SK-N-MC (cell line): ENCODE results near the gene FOXR1.

ENCODE experiments used
- EZH2 ChIP-seq: fragments of 200-600 bp; sonication (generic); IDR thresholded peaks from one replicate; pipeline ENCODE4 v1.6.1; 2017; ENCODE audit warnings: antibody characterized with exemption
- POLR2AphosphoS5 ChIP-seq: IDR thresholded peaks from 2 replicates; pipeline ENCODE4 v1.6.1; 2012; ENCODE audit warnings: mild to moderate bottlenecking, low read depth, low read length, borderline replicate concordance

DNA sequence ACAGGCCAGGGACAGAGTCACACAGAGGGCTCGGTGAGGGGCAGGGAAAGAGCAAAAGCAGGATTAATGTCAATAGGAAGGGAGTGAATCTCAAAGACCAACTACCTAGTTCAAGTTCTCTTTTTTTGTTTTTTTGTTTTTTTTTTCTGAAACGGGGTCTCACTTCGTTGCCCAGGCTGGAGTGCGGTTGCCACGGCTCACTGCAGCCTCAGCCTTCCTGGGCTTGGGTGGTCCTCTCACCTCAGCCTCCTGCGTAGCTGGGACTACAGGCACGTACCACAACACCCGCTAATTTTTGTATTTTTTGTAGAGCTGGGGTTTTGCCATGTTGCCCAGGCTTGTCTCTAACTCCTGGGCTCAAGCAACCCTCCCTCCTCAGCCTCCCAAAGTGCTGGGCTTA, 36.2 kb upstream of the FOXR1 start:
- TF ChIP-seq EZH2 (no peak), POLR2AphosphoS5 (no peak)
